GM12865 (cell line): Measurements from ENCODE around the gene ZNF786.
"Not testable (repeated sequence)": the region's sequence is repeated elsewhere in the genome, so short reads cannot be mapped to it uniquely, and the experiment has no call there.

ENCODE experiments used
- DNase-seq: peaks from one replicate; pipeline ENCODE4 v3.0.0; 2010; ENCODE audit warnings: low read depth
- H3K4me3 ChIP-seq: 2 replicates; pipeline ENCODE4 v1.5.1; 2011; ENCODE audit warnings: mild to moderate bottlenecking, low read depth, low read length, control low read depth
- TF ChIP-seq, protein P1 (sequence below): IDR thresholded peaks from 2 replicates; pipeline ENCODE4 v1.5.1; 2011; ENCODE audit warnings: low read length, control low read depth, low read depth, inconsistent platforms; ENCODE audit not compliant: insufficient read depth; ENCODE audit errors: missing control alignments

Gene ZNF786

DNA sequence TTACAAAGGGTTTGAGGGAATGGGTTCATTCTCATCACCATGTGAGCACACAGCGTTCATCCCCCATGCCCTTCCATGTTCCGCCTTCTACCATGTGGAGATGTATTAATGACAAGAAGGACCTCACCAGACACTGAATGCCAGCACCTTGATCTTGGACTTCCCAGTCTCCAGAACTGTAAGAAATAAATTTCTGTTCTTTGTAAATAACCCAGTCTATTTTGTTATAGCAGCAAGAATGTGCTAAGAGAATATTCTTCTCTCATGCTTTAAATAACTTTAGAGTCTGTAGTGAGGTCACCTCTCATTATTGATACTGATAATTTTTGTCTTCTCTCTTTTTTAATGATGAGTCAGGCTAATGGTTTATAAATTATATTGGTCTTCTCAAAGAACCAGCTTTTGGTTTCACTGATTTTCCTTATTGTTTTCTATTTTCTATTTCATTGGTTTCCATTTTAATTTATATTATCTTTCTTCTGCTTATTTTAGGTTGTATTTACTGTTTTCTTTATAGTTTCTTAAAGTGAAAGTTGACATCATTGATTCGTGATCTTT is 59.1 kb downstream of the ZNF786 start:
- no peak overlapping the region for H3K4me3 ChIP-seq
- TF ChIP-seq, protein P1, sequence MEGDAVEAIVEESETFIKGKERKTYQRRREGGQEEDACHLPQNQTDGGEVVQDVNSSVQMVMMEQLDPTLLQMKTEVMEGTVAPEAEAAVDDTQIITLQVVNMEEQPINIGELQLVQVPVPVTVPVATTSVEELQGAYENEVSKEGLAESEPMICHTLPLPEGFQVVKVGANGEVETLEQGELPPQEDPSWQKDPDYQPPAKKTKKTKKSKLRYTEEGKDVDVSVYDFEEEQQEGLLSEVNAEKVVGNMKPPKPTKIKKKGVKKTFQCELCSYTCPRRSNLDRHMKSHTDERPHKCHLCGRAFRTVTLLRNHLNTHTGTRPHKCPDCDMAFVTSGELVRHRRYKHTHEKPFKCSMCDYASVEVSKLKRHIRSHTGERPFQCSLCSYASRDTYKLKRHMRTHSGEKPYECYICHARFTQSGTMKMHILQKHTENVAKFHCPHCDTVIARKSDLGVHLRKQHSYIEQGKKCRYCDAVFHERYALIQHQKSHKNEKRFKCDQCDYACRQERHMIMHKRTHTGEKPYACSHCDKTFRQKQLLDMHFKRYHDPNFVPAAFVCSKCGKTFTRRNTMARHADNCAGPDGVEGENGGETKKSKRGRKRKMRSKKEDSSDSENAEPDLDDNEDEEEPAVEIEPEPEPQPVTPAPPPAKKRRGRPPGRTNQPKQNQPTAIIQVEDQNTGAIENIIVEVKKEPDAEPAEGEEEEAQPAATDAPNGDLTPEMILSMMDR: no peak
- DNase-seq: no peak

DNA sequence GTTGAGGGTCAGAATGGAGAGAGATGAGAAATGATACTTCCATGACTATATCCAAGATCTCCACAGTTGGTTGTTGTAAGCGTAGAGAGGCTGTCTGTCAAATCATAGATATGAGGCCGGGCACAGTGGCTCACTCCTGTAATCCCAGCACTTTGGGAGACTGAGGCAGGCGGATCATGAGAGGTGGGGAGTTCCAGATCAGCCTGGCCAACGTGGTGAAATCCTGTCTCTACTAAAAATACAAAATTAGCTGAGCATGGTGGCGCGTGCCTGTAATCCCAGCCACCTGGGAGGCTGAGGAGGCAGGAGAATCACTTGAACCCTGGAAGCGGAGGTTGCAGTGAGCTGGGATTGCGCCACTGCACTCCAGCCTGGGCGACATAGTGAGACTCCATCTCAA is 60.1 kb downstream of the ZNF786 start:
- H3K4me3 ChIP-seq, DNase-seq: not testable (repeated sequence)

DNA sequence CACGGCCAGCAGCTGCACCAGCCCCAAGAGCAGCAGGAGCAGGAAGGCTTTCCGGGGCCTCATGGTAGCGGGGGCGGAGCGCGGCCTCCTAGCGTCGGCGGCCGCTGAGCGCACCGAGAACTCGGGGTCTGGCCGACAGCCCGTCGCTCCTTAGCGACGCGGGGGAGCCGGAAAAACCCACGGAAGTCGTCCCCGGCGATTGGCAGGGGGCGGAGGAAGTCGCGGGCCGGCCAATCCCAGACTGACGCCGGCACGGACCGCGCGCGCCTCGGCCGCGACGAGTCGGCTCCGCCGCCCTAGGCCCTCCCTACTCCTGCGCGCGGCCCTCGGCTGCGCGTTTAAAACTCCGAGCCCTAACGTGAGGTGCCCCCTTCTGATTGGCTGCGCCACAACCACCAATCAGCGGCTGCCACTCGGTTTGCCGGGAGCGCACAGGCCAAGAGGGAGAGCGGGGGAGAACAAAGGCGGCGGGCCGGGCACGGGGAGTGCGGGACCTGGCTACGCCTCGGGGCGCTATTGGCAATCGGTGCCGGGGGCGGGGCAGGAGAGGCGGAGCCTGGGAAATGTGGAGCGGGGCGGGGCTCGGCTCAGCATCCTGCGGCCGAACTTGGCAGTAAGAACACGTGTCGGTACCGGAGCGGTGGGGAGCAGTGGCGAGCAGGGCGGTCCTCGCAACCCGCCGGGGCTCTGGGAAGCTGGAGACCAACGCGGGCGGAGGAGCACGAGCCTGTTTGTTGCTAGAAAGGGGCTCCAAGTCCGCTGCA is 62.0 kb downstream of the ZNF786 start, which contains the start of gene PDIA4:
Gene PDIA4, minus strand, starts transcription at position 160 of the 764 bp plus-strand sequence. Its CDS starts 97 bp downstream, at position 63.
- peak; percentile 100 for DNase-seq
- peak within 1 kb of the TSS; percentile 92 for H3K4me3 ChIP-seq
- TF ChIP-seq, protein P1: peak; percentile 26

DNA sequence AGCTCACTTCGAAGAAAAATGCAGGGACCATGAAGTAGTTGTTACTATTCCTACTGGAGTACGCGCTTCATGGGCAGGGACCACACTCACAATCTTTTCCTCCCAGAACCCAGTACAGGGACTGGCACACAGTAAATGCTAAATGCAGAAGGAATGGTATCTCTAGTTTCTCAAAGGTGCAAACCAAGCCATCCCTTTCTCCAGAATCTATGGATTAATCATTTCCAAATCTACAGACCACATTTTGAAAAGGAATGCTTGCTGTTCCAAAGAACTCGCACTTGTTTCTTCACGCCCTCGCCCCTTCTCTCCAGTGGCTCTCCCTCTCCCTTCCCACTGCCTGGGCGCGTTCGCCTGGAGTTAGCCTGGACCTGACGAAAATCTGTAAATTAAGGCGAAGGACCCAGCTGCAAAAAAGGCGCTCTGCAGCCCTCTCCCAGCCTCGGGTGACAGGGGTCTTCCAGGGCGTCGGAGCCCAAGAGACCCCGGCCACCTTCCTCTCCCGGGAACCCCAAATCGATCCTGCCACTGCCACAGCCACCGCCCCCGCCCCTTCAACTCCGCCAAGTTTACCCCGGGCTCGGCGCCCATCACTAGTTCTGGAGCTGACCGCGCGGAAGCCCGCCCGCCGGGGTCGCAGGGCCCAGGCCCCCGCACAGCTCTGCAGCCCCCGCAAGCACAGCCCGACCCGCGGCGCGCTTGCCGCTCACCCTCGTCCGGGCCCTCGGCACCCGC is 62.7 kb downstream of the ZNF786 start:
- peak overlapping the region; percentile 79 for H3K4me3 ChIP-seq
- DNase-seq: no peak

DNA sequence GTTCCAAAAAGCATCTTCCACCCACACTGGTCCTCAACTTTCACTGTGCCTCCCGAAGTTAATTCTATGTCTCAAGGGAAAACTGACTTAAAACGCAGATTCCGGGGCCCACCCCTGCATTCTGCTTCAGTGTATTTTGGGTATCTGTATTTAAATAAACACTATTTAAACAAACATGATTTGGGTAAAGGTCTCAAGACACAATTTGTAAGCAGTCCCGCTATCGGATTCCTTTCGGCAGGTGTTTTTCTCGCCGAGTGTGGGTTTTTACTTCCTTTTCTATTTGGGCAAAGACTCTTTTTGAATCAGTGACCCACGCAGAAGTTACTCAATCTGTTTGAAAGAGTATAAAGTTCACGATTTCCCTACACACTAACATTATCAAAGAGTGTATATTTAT is 63.5 kb downstream of the ZNF786 start:
- peak; percentile 53 for DNase-seq
- TF ChIP-seq, protein P1: no peak
- peak overlapping the region; percentile 79 for H3K4me3 ChIP-seq

More for the DNA sequence above, 62.7 kb downstream of the ZNF786 start:
- TF ChIP-seq, protein P1: no peak

DNA sequence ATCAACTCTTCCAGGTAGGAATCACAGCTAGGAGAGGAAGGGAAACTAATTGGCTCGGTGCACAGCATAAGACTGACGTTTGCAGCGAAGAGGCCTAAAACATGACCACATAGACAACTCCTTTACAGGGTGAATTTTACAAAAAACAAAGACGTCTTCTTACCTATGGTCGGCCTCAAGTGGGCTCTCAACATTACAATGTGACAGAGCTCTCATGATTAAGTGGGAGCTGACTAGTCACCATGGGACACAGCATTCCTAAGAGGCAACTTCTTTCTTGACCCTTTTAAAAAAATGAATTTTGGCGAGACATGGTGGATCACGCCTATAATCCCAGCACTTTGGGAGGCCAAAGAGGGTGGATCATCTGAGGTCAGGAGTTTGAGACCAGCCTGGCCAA is 66.9 kb downstream of the ZNF786 start:
- TF ChIP-seq, protein P1: no peak
- DNase-seq: no peak
- no peak overlapping the region for H3K4me3 ChIP-seq

DNA sequence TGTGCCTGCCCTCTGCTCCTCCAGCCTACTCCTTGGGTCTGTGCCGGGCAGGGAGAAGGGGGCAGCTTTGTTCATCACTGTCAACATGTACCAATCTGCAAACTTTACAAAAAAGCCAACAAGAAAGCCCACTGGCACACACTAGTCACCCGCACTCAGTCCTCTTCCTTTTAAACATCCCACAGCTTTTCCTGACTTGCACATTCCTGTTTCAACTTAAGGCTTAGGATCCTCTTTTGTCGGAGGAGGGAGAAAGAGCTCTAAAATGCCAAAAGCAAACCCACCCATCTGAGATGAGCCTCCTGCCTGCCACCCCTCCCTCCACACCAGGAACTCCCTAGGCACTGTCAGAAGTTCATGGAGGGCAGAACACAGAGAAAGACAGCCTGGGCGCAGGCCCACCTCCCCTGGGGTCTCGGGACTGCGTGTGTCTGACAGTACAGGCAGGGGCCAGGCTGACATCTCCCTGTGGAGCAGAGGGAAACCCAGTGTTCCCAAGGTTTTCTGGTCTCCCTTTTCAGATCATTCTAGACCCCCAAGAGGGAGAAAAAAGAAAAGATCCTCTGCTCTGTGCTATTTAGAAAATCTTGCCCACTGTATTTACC is 67.7 kb downstream of the ZNF786 start:
- H3K4me3 ChIP-seq: no peak overlapping the region
- TF ChIP-seq, protein P1: no peak

More for the DNA sequence above, 67.7 kb downstream of the ZNF786 start:
- no peak for DNase-seq
